ENCODE results near the gene NDUFV3.
"Not testable (repeated sequence)": the region's sequence is repeated elsewhere in the genome, so short reads cannot be mapped to it uniquely, and the experiment has no call there.

NDUFV3 gene

DNA sequence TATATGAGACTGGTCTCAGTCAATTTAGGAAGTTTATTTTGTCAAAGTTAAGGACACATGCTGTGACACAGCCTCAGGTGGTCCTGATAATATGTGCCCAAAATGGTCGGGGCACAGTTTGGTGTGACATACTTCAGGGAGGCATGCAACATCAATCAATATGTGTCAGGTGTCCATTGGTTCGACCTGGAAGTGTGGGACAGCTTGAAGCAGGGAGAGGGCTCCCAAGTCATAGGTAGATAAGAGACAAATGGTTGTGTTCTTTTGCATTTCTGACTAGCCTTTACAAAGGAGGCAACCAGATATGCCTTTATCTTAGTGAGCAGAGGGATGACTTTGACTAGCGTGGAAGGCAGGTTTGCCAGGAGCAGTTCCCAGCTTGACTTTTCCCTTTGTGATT is 36.9 kb downstream of the NDUFV3 start:
- TF ChIP-seq, protein P1, sequence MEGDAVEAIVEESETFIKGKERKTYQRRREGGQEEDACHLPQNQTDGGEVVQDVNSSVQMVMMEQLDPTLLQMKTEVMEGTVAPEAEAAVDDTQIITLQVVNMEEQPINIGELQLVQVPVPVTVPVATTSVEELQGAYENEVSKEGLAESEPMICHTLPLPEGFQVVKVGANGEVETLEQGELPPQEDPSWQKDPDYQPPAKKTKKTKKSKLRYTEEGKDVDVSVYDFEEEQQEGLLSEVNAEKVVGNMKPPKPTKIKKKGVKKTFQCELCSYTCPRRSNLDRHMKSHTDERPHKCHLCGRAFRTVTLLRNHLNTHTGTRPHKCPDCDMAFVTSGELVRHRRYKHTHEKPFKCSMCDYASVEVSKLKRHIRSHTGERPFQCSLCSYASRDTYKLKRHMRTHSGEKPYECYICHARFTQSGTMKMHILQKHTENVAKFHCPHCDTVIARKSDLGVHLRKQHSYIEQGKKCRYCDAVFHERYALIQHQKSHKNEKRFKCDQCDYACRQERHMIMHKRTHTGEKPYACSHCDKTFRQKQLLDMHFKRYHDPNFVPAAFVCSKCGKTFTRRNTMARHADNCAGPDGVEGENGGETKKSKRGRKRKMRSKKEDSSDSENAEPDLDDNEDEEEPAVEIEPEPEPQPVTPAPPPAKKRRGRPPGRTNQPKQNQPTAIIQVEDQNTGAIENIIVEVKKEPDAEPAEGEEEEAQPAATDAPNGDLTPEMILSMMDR (IDR thresholded peaks at IDR 0.05; ENCODE audit: borderline replicate concordance, insufficient read depth, low read depth, low read length) = no peak
- H3K4me3 ChIP-seq (ENCODE audit: low read depth, low read length) = no peak overlapping the region

DNA sequence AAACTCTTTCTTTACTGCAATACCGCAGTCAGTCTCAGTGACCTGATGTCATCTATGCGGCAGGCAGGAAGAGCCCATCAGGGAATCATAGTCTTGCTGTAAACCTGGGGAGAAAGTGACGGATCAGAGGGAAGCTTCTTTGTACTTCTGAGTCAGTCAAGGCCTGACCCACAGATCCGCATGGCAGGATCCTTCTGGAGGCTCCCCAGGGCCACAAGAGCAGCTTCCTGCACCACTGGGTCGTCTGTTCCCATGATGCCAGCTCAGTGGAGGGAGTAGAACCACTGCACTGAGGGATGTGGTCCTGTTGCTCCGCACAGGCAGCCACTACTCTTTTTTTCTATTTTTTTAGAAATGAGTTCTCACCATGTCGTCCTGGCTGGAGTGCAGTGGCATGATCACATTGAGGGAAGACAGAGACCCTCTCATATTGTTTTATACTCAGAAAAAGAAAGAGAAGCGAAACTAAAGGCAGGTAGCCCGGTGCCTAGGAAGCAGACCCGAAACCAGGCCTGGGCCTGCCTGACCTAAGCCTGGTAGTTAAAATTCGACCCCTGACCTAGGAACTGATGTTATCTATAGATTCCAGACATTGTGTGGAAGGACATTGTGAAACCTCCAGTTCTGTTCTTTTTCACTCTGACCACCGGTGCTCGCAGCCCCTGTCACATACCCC is 38.6 kb downstream of the NDUFV3 start:
- TF ChIP-seq, protein P1 (IDR thresholded peaks at IDR 0.05; ENCODE audit: borderline replicate concordance, insufficient read depth, low read depth, low read length) = no peak
- no peak overlapping the region for H3K4me3 ChIP-seq (ENCODE audit: low read depth, low read length)

DNA sequence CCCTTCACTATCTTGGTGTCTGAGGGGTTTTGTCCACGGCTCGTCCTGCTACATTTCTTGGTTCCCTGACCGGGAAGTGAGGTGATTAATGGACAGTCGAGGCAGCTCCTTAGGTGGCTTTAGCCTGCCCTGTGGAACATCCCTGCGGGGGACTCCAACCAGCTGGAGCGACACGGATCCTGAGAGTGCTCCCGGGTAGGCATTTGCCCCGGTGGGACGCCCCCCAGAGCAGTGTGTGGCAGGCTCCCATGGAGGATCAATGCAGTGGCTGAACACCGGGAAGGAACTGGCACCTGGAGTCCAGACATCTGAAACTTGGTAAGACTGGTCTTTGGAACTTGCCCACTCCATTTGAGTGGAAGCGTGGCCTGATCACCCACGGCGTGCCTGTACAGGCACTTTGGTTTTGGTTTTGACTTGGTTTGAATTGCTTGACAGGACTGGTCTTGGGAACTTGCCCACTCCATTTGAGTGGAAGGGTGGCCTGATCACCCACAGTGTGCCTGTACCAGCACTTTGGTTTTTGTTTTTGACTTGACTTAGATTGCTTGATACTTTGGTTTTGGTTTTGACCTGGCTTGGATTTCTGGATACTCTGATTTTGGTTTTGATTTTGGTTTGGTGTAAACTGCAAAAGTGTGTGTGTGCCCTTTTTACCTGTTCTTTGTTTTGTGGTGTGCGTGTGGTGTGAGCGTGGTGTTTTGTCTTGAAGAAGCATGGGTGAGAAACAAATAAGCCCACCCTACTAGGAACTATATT is 39.4 kb downstream of the NDUFV3 start:
- not testable (repeated sequence) for H3K4me3 ChIP-seq (ENCODE audit: low read depth, low read length)

DNA sequence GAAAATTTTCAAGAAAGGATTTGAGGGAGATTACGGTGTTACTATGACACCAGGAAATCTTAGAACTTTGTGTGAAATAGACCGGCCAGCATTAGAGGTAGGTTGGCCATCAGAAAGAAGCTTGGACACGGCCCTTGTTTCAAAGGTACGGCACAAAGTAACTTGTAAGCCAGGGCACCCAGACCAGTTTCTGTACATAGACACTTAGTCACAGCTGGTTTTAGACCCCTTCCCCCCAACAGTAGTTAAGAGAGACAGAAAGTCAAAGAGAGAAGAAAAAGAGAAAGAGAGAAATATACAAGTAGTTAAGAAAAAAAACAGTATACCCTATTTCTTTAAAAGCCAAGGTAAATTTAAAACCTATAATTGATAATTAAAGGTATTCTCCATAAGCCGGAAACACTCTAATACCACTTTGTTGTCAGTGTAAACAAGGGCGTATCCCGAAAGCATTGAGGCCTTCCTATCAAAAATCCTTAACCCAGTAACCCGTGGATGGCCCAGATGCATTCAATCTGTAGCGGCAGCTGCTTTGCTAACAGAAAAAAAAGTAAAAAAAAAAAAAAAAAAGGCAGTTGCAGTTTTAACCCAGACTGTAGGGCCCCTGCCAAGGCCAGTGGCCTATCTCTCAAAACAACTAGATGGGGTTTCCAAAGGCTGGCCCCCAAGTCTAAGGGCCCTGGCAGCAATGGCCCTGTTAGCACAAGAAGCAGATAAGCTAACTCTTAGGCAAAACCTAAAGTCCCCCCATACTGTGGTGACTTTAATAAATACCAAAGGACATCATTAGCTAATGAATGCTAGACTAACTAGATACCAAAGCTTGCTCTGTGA is 40.2 kb downstream of the NDUFV3 start:
- H3K4me3 ChIP-seq (ENCODE audit: low read depth, low read length) = not testable (repeated sequence)

DNA sequence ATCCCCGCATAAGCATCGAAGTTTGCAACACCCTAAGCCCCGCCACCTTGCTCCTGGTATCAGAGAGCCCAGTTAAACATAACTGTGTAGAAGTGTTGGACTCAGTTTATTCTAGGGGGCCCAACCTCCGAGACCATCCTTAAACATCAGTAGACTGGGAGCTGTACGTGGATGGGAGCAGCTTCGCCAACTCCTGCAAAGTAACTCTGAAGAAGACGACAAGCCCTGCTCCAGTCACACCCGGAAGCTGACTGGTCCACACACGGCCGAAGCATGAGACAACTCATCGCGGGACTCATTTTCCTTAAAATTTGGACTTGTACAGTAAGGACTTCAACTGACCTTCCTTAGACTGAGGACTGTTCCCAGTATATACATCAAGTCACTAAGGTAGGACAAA is 40.9 kb downstream of the NDUFV3 start:
- H3K4me3 ChIP-seq (ENCODE audit: low read depth, low read length) = not testable (repeated sequence)

DNA sequence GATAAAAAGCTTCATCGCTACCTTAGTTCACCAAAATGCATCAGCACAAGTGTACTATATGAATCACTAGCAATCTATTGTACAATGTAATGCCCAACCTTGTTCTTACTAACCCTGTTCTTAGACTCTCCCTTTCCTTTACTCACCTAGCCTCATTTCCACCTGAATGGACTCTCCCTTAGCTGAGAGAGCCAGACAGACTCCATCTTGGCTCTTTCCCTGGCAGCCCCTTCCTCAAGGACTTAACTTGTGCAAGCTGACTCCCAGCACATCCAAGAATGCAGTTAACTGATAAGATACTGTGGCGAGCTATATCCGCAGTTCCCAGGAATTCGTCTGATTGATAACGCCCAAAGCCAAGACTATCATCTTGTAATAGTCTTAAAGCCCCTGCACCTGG is 43.3 kb downstream of the NDUFV3 start:
- H3K4me3 ChIP-seq (ENCODE audit: low read depth, low read length) = not testable (repeated sequence)

DNA sequence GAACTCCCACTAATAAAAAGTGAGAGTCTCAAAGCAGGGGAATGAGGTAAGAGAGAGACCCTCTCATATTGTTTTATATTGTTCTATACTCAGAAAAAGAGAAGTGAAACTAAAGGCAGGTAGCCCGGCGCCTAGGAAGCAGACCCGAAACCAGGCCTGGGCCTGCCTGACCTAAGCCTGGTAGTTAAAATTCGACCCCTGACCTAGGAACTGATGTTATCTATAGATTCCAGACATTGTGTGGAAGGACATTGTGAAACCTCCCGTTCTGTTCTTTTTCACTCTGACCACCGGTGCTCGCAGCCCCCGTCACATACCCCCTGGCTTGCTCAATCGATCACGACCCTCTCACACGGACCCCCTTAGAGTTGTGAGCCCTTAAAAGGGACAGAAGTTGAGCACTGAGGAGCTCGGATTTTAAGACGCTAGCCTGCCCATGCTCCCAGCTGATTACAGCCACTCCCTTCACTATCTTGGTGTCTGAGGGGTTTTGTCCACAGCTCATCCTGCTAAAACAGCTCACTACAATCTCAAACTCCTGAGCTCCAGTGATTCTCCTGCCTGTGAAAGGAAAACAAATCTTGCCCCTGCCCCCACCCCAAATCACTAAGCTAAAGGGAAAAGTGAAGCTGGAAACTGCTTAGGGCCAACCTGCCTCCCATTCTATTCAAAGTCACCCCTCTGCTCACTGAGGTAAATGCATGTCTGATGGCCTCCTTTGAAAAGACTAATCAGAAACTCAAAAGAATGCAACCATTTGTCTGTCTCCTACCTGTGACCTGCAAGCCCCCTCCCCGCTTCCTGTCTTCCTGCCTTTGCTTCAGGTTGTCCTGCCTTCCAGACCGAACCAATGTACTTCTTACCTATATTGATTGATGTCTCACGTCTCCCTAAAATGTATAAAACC is 44.2 kb downstream of the NDUFV3 start:
- not testable (repeated sequence) for H3K4me3 ChIP-seq (ENCODE audit: low read depth, low read length)

DNA sequence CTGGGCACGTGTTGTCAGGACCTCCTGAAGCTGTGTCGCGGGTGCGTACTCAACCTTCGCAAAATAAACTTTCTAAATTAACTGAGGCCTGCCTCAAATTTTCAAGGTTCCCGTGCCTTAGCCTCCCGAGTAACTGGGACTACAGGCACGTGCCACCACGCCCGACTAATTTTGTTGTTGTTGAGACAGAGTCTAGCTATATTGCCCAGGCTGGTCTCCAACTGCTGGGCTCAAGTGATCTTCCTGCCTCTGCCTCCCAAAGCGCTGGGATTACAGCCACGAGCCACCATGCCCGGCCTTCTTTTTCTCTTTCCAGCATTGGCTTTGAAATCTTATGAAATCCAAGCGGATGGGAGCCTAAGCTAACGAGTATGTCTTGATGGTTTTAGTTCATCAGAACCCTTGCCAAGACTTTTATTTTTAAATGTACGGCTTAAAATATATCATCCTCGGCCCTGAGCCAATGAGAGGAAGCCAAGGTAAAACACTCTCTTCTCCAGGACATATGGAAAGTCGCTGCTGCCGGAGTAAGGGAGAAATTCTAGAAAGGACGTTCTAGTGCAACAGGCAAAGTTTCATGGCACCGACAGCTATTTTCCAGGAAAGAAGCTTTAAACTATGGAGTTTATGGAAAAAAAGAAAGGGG is 45.0 kb downstream of the NDUFV3 start:
- TF ChIP-seq, protein P1 (IDR thresholded peaks at IDR 0.05; ENCODE audit: borderline replicate concordance, insufficient read depth, low read depth, low read length) = no peak
- H3K4me3 ChIP-seq (ENCODE audit: low read depth, low read length) = no peak overlapping the region

DNA sequence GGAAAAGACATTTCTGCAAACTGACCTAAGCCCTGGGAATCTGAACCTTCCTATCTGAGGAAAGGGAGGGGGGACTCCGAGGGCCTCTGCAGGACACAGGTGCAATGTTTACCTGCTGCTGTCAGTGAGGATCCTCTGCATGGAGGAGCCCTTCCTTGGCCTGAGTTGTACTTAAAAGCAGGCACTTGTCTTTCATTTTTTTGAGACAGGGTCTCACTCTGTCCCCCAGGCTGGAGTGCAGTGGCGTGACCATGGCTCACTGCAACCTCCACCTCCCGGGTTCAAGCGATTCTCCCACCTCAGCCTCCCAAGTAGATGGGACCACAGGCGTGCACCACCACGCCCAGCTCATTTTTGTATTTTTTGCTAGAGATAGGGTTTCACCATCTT is 45.5 kb downstream of the NDUFV3 start:
- H3K4me3 ChIP-seq (ENCODE audit: low read depth, low read length) = not testable (repeated sequence)

Data from GM12875 (cell line).